KOPT-K1 (cell line): ENCODE data around the gene ITGB7.
"Not testable (repeated sequence)": the region's sequence is repeated elsewhere in the genome, so short reads cannot be mapped to it uniquely, and the experiment has no call there.

Experiments
- H3K27ac ChIP-seq: fragments of 200-600 bp; sonication (generic); 2 replicates; pipeline ENCODE4 v1.5.1; 2016; ENCODE audit warnings: antibody characterized with exemption, mild to moderate bottlenecking, low read depth, low read length; ENCODE audit not compliant: poor library complexity, severe bottlenecking
- H3K36me3 ChIP-seq: fragments of 200-600 bp; sonication (generic); 2 replicates; pipeline ENCODE4 v1.5.1; 2017; ENCODE audit warnings: antibody characterized with exemption, mild to moderate bottlenecking, low read length, moderate library complexity; ENCODE audit not compliant: insufficient read depth
- H3K9me3 ChIP-seq: fragments of 200-600 bp; sonication (generic); 2 replicates; pipeline ENCODE4 v1.5.1; 2017; ENCODE audit warnings: antibody characterized with exemption, low read length, mild to moderate bottlenecking; ENCODE audit not compliant: insufficient read depth, poor library complexity, severe bottlenecking

The ITGB7 gene

GRCh38 chr12:53186745-53187144 is 20.3 kb downstream of the ITGB7 start:
- Histone ChIP-seq H3K27ac (no peak overlapping the region), H3K9me3 (no peaks in the 10 kb centered on the region), H3K36me3 (peaks cover 90% of the 10 kb centered on the region)

DNA sequence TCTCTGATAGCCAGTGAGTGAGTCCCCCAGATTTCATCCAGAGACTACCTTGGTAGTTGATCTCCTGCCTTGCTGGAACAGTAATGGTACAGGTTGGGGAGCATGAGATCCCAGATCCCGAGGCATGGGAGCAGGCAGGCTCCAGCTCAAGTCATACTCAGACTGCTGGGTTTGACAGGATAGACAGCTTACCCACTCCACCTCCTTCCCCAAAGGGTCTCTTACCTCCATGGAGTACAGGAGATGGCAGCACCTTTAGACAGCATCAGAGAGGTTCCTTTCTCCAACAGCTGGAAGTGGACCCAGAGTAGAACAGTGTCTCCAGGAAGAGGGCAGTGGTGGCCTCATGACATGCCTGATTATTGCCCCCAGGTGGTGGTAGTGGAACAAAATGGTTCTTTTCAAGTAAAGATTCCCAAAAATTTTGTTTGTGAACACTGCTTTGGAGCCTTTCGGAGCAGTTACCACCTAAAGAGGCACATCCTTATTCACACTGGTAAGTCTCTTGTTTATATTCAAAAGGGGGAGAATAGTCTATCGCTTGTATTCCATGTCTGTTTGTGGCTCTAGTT is 21.4 kb downstream of the ITGB7 start:
- peaks cover 81% of the 10 kb centered on the region for H3K36me3 ChIP-seq
- H3K27ac ChIP-seq = no peak overlapping the region
- H3K9me3 ChIP-seq = no peaks in the 10 kb centered on the region

GRCh38 chr12:53184828-53185227 is 22.2 kb downstream of the ITGB7 start:
- Histone ChIP-seq H3K36me3 (peaks cover 80% of the 10 kb centered on the region), H3K9me3 (no peaks in the 10 kb centered on the region), H3K27ac (no peak overlapping the region)

GRCh38 chr12:53182903-53183302 is 24.1 kb downstream of the ITGB7 start:
- no peaks in the 10 kb centered on the region for H3K9me3 ChIP-seq
- no peak overlapping the region for H3K27ac ChIP-seq
- peaks cover 64% of the 10 kb centered on the region for H3K36me3 ChIP-seq

- H3K9me3 ChIP-seq = no peaks in the 10 kb centered on the region
- peak overlapping the region; percentile 82 for H3K27ac ChIP-seq
- H3K36me3 ChIP-seq = peaks cover 54% of the 10 kb centered on the region
Observed at GRCh38 chr12:53181935-53182334, 25.1 kb downstream of the ITGB7 start.

DNA sequence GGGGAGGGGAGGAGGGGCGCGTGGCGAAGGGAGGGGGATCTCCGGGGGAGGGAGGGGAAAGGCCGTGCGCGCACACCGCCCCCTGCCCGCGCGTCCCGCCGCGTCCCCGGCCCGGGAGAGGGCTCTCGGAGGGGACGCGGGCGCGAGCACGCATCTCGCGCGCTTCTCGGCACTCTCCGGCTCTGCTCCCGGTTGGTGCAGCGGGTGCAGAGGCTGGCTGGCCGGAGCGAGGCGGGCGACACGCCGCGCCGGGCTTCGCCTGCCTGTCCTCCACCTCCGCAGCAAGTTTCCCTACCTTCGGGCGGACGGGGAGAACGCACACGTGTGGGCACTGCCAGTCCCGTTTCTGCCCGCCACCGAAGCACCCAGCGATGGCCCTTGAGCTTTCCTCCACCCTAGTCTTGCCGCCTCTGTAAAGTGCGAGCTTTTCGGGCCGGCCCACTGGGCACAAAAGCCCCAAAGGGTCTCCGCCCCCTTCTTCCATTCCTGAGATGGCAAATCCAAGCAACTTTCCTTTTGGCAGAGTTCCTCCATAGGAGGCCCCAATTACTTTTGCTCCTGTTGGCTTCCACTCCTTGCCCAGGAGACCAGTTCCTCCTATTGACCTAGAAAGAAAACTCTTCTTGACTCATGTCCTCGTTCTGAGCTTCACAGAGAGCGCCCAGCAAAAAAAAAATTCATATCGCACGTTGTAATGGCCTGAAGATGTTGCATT is 26.0 kb downstream of the ITGB7 start:
- peaks cover 45% of the 10 kb centered on the region for H3K36me3 ChIP-seq
- H3K9me3 ChIP-seq = no peaks in the 10 kb centered on the region
- peak overlapping the region; percentile 82 for H3K27ac ChIP-seq

- Histone ChIP-seq H3K36me3 (peaks cover 38% of the 10 kb centered on the region), H3K9me3 (no peaks in the 10 kb centered on the region), H3K27ac (peak within 1 kb of the TSS; percentile 82)
Observed at GRCh38 chr12:53180220-53180930, 26.7 kb downstream of the ITGB7 start, which contains the start of the genes CSAD and ZNF740. TSS of gene CSAD (minus strand) at chr12:53180925. CDS start at chr12:53173470, 7,455 bp downstream. TSS of gene ZNF740 (plus strand) at chr12:53180722. CDS start at chr12:53181984, 1,262 bp downstream.

DNA sequence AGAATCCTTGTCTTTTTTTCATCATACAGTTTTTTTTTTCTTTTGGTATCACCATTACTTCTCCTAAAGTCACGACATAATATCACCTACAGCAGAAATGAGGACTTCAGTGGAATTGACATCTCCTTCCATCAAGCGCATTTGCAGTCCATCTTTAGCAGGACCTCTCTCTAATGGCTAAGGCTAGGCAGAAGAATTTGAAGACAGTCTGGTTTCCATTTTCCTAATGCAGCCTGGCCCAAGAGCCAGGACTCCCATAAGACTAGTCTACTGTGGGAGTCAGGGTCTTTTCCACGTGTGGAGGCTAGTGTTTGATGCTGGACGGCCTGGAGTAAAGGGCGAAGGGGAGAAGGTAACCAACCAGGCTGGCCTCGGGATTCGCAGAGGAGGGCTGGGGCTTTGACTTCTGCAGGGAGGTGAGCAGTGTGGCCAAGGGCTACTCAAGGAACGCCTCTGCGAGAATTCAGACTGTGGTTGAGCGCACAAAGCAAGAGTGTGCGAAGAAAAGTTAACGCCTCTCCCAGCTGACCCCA is 27.3 kb downstream of the ITGB7 start:
- peak overlapping the region; percentile 82 for H3K27ac ChIP-seq

DNA sequence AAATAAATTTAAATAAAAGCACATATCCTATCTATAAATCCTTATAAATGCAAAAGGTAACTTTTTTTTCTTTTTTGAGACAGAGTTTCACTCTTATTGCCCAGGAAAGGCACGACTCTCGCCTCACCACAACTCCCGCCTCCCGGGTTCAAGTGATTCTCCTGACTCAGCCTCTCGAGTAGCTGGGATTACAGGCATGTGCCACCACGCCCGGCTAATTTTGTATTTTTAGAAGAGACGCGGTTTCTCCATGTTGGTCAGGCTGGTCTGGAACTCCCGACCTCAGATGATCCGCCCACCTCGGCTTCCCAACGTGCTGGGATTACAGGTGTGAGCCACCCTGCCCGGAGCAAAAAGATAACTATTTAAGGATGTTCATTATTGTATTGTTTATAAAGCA is 28.2 kb downstream of the ITGB7 start:
- peaks cover 23% of the 10 kb centered on the region for H3K36me3 ChIP-seq
- H3K9me3 ChIP-seq, H3K27ac ChIP-seq: not testable (repeated sequence)

More for the DNA sequence above, 27.3 kb downstream of the ITGB7 start:
- Histone ChIP-seq H3K9me3 (no peaks in the 10 kb centered on the region), H3K36me3 (peaks cover 32% of the 10 kb centered on the region)

DNA sequence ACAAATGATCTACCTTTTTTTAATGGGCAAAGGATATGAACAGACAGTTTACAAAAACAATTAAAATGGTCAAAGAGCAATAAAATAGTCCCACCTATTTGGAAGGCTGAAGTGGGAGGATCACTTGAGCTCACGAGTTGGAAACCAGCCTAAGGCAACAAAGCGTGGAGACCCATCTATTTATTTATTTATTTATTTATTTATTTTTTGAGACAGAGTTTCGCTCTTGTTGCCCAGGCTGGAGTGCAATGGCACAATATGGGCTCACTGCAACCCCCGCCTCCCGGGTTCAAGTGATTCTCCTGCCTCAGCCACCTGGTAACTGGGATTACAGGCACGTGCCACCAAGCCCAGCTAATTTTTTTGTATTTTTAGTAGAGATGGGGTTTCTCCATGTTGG is 29.6 kb downstream of the ITGB7 start:
- not testable (repeated sequence) for H3K27ac ChIP-seq, H3K9me3 ChIP-seq, H3K36me3 ChIP-seq

- no peaks in the 10 kb centered on the region for H3K9me3 ChIP-seq
- no peak overlapping the region for H3K27ac ChIP-seq
Observed at GRCh38 chr12:53176750-53177149, 30.3 kb downstream of the ITGB7 start.

GRCh38 chr12:53174881-53175491 is 32.1 kb downstream of the ITGB7 start:
- H3K27ac ChIP-seq = no peak overlapping the region
- H3K36me3 ChIP-seq = no peaks in the 10 kb centered on the region
- H3K9me3 ChIP-seq = no peaks in the 10 kb centered on the region

More at GRCh38 chr12:53176750-53177149, 30.3 kb downstream of the ITGB7 start:
- peaks cover 2% of the 10 kb centered on the region for H3K36me3 ChIP-seq

DNA sequence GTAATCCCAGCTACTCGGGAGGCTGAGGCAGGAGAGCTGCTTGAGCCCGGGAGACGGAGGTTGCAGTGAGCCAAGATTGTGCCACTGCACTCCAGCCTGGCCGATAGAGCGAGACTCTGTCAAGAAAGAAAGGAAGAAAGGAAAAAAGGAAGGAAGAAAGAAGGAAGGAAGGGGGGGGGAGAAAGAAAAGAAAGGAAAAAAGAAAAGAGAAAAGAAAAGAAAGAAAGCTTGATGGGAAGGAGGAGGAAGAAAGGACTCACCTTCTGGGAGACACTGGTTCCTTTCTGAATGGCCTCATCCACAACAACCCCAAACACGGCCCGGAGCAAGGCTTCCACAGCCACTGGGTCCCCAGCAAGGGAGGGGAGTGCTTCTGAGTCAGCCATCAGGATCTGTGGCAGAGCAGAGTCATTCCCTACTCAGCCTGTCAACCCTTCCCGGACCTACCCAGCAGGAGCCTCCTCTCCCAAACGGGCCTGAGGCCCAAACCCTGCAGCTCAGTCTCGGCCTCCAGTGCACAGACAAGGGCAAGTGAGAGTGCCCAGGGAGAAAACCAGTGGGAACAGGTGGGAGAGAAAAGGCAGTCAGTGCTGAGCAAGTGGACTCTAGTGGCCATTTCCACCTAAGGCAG is 33.9 kb downstream of the ITGB7 start:
- no peaks in the 10 kb centered on the region for H3K36me3 ChIP-seq
- H3K27ac ChIP-seq = no peak overlapping the region
- H3K9me3 ChIP-seq = no peaks in the 10 kb centered on the region

GRCh38 chr12:53172352-53172751 is 34.7 kb downstream of the ITGB7 start:
- Histone ChIP-seq H3K27ac (no peak overlapping the region), H3K9me3 (no peaks in the 10 kb centered on the region)

More at GRCh38 chr12:53172352-53172751, 34.7 kb downstream of the ITGB7 start:
- no peaks in the 10 kb centered on the region for H3K36me3 ChIP-seq
